H4 (cell line): ENCODE data around the gene PHF1. TPM values are rescaled to one million over a fixed set of nuclear protein-coding genes. Genes with fewer than 3 reads are reported as not detected.

ENCODE experiments used
- DNase-seq: peaks from one replicate; pipeline ENCODE4 v3.0.0-alpha.2; 2015; ENCODE audit warnings: low spot score
- total RNA-seq: library from RNA; depleted of rRNA; stranded (reverse); fragments of >200 nt; shearing (Covaris generic); gene quantifications from 2 replicates; pipeline ENCODE4 v1.2.3, GENCODE V29; 2014

PHF1 gene
- total RNA-seq, 1 experiment from 2014 or later, result 20.5 TPM

GRCh38 chr6:33431880-33432541 is 21.2 kb downstream of the PHF1 start:
- DNase-seq, result no peak

- DNase-seq, result no peak
Measured at GRCh38 chr6:33432546-33432945, 21.7 kb downstream of the PHF1 start.

- no peak for DNase-seq
Measured at GRCh38 chr6:33433001-33433543, 22.3 kb downstream of the PHF1 start.

GRCh38 chr6:33433544-33434191 is 22.9 kb downstream of the PHF1 start:
- no peak for DNase-seq

GRCh38 chr6:33434961-33435360 is 24.1 kb downstream of the PHF1 start:
- no peak for DNase-seq

DNA sequence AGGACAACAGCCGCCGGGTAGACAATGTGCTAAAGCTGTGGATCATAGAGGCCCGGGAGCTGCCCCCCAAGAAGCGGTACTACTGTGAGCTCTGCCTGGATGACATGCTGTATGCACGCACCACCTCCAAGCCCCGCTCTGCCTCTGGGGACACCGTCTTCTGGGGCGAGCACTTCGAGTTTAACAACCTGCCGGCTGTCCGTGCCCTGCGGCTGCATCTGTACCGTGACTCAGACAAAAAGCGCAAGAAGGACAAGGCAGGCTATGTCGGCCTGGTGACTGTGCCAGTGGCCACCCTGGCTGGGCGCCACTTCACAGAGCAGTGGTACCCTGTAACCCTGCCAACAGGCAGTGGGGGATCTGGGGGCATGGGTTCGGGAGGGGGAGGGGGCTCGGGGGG is 26.9 kb downstream of the PHF1 start:
- DNase-seq, result no peak

DNA sequence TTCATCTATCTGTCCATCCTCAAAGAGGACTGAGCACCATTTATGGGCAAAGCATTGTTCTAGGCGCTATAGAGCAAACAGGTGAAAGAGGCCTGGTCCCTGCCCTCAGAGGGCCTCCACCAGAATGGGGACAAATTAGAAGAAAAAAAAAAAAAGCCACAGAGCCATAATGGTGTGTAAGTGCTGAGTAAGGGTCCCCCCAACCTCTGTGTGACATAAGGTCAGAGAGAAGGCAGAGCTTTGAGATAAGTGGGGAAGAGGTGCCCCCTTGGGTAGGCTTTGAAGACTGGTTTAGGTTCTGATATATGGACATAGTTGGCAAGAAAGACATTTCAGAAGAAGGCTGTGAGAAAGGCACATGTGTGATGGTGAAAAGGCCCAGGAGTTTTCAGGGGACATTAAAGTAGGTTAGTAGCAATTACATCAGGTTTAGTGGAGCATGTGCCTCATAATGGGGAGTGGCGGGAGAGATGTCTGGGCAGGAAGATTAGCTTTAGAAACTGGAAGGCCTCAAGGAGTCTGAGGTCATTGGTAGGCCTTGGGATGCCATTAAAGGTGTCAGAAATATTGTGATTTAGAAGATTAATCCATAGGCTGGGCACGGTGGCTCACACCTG is 28.3 kb downstream of the PHF1 start:
- DNase-seq, result no peak

DNA sequence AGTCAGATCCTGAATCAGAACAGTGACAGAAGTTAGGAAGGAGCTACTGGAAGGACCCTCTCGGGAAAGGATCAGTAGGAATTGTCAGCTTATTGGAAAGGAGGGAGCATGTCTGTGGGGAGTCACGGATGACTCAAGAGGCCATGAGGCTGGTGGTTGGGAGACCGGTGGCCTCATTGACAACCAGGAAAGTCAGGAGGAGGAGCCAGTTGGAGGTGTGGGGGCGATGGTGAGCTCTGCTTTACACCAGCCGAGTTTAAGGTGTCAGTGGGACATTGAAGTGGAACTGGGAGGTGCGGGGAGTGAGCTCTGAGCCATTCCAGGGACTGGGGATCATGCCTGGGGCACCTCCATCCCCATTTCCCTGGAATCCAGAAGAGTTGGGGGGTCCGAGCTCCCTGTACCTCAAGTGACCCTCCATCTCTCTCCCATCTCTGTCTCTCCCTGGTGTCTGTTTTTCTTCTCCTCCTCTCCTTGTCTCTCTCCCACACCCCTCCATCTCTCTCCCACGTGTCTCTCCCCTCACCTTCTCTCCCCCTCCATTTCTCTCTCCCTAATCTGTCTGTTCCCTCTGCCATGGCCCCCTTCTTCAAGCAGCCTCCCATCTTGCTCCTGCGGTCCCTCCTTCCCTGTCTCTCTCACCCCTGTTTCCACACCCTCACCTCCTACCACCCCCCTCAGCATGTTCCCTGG is 29.3 kb downstream of the PHF1 start:
- no peak for DNase-seq

GRCh38 chr6:33440649-33441309 is 30.0 kb downstream of the PHF1 start:
- no peak for DNase-seq

- no peak for DNase-seq
Measured at GRCh38 chr6:33441457-33441856, 30.6 kb downstream of the PHF1 start.

- DNase-seq, result no peak
Measured at GRCh38 chr6:33442283-33442682, 31.5 kb downstream of the PHF1 start.

DNA sequence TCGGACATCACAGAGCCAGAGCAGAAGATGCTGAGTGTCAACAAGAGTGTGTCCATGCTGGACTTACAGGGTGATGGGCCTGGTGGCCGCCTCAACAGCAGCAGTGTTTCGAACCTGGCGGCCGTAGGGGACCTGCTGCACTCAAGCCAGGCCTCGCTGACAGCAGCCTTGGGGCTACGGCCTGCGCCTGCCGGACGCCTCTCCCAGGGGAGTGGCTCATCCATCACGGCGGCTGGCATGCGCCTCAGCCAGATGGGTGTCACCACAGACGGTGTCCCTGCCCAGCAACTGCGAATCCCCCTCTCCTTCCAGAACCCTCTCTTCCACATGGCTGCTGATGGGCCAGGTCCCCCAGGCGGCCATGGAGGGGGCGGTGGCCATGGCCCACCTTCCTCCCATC is 32.2 kb downstream of the PHF1 start:
- DNase-seq, result no peak

DNA sequence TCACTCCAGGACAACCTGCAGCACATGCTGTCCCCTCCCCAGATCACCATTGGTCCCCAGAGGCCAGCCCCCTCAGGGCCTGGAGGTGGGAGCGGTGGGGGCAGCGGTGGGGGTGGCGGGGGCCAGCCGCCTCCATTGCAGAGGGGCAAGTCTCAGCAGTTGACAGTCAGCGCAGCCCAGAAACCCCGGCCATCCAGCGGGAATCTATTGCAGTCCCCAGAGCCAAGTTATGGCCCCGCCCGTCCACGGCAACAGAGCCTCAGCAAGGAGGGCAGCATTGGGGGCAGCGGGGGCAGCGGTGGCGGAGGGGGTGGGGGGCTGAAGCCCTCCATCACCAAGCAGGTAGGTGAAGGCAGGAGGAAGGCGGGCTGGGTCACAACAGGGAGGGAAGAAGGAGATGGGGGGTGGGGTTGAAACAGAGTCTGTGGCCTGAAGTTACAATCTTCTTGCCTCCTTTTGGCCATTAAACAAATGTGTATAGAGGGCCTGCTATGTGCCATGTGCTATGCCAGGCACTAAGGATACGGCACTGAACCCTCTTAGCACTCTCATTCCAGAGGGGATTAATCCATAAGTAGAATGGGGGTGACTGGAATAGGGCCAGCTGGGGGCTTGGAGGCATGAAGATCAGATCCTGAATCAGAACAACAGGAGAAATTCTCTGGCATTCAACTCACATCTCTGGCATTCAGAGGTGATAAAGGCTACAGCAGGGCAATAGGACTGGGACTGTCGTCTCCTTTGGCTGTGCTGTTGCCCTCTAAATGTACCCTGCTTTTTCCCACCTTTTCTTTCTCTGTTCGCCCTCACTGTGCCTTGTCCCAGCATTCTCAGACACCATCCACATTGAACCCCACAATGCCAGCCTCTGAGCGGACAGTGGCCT is 33.0 kb downstream of the PHF1 start:
- no peak for DNase-seq

DNA sequence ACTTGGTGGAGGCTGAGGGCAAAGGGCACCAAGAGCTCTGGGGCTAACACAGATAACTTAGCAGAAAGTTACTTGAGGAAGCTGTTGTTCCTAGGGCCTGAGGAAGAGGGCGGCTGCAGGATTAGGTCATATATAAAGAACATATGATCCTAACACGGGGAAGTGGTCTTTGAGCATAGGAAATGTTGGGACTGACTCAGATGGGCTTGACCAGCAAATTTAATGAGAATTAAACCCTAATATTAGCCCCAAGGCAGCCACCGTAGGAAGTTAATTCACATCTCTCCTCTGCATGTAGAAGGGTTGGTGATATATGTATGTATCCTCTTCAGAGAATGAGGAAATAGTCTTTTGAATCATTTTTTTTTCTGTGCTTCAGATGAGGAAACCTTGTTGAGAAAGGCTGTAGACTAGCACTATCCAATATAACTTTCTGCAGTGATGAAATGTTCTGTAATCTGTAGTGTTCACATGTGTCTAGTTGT is 34.3 kb downstream of the PHF1 start:
- no peak for DNase-seq

GRCh38 chr6:33446356-33446755 is 35.5 kb downstream of the PHF1 start:
- no peak for DNase-seq

DNA sequence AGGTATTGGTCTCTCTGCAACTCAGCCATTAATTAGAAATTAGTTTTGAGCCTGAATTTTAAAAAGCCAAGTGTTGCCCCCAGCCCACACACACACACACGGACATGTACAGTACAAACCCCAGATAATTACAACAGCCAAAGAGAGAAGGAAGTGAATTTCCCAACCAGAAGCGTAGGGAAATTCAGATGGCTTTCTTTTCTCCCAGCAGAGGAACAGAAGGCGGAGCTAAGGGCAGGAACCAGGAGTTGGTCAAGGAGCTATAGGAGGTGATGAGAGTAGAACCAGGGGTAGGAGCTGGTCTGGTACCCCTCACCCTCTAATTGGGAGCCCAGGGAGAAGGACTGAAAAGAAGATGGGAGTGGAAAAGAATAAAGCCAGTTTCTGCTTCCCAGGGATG is 39.6 kb downstream of the PHF1 start:
- DNase-seq, result no peak

- no peak for DNase-seq
Measured at GRCh38 chr6:33451606-33452005, 40.8 kb downstream of the PHF1 start.

- no peak for DNase-seq
Measured at GRCh38 chr6:33452496-33452895, 41.7 kb downstream of the PHF1 start.

- no peak for DNase-seq
Measured at GRCh38 chr6:33453393-33454008, 42.7 kb downstream of the PHF1 start.
